SK-N-SH treated with all-trans-retinoic acid at 6 μM for 48 hours (cell line): ENCODE data around the gene TANC1.

Source experiments
- ARNTL ChIP-seq: fragments of 450-650 bp; formaldehyde crosslinking; IDR thresholded peaks from 2 replicates; pipeline ENCODE4 v1.5.0; 2020; ENCODE audit warnings: low read depth, mild to moderate bottlenecking, moderate library complexity, borderline replicate concordance
- BACH2 ChIP-seq: fragments of 250-450 bp; sonication (Bioruptor Pico); IDR thresholded peaks from 2 replicates; pipeline ENCODE4 v1.9.0; 2021; ENCODE audit warnings: mild to moderate bottlenecking, borderline replicate concordance
- GLIS3 ChIP-seq: fragments of 250-450 bp; sonication (Bioruptor Pico); IDR thresholded peaks from 2 replicates; pipeline ENCODE4 v1.5.0; 2020; ENCODE audit warnings: mild to moderate bottlenecking, moderate library complexity
- SNAI2 ChIP-seq: fragments of 250-450 bp; sonication (Bioruptor Pico); IDR thresholded peaks from 2 replicates; pipeline ENCODE4 v1.5.0; 2020; ENCODE audit warnings: mild to moderate bottlenecking, moderate library complexity
- TCF4 ChIP-seq: fragments of 250-450 bp; sonication (Bioruptor Pico); IDR thresholded peaks from 2 replicates; pipeline ENCODE4 v1.8.0; 2021; ENCODE audit warnings: mild to moderate bottlenecking, moderate library complexity, borderline replicate concordance
- ZC3H10 ChIP-seq: fragments of 250-450 bp; sonication (Bioruptor Pico); IDR thresholded peaks from 2 replicates; pipeline ENCODE4 v1.5.1; 2021; ENCODE audit warnings: mild to moderate bottlenecking, moderate library complexity

GRCh38 chr2:159015174-159015573 lies 46.7 kb downstream of the TANC1 start:
- TF ChIP-seq BACH2 (CRISPR knock-in tag), result no peak
- no peak for TF ChIP-seq ZC3H10 (CRISPR knock-in tag)
- TF ChIP-seq TCF4 (CRISPR knock-in tag), result no peak
- no peak for TF ChIP-seq SNAI2 (CRISPR knock-in tag)
- no peak for TF ChIP-seq ARNTL (CRISPR knock-in tag)
- no peak for TF ChIP-seq GLIS3 (CRISPR knock-in tag)
